Measurements from ENCODE around the gene TRPM1. TPM values are rescaled to one million over a fixed set of nuclear protein-coding genes. Genes with fewer than 3 reads are reported as not detected.

Gene TRPM1
- total RNA-seq, 4 donors from 2014 or later = not detected

- Histone ChIP-seq H3K9me3 (peaks cover 0 to 7% (median 0%) of the 10 kb centered on the region in 4 donors), H3K4me3 (no peak overlapping the region), H3K36me3 (no peaks in the 10 kb centered on the region), H3K27ac (no peak overlapping the region), H3K4me1 (no peaks in the 10 kb centered on the region), H3K27me3 (no peaks in the 10 kb centered on the region)
- TF ChIP-seq CTCF (IDR thresholded peaks at IDR 0.05) (no peak), POLR2A (IDR thresholded peaks at IDR 0.05) (no peak)
- DNase-seq = no peak
Observed at GRCh38 chr15:31111091-31111647, 9.6 kb upstream of the TRPM1 start.

DNA sequence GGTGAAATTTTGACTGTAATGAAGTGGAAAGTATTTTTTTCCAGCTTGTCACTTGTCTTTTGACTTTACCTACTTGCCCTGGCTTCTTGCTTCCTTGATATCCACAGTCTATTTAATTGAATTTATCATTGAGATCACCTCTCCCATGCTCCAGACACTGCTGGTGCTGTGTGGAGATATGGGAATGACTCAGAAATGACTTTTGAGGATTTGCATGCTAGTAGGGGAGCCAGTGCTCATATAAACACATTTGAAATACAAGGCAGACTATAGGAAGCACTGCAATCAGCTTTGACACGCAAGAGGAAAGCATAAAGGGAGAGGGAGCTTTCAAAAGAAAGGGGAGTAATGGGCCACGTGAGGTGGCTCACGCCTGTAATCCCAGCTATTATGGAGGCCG, 7.3 kb upstream of the TRPM1 start:
- Histone ChIP-seq H3K9me3 (no peaks in the 10 kb centered on the region), H3K36me3 (no peaks in the 10 kb centered on the region), H3K27me3 (no peaks in the 10 kb centered on the region), H3K4me3 (no peak overlapping the region), H3K27ac (no peak overlapping the region), H3K4me1 (no peaks in the 10 kb centered on the region)
- no peak for DNase-seq
- TF ChIP-seq POLR2A (IDR thresholded peaks at IDR 0.05) (no peak), CTCF (IDR thresholded peaks at IDR 0.05) (no peak)

GRCh38 chr15:31106495-31107300, 5.2 kb upstream of the TRPM1 start:
- Histone ChIP-seq H3K9me3 (no peaks in the 10 kb centered on the region), H3K4me1 (no peaks in the 10 kb centered on the region), H3K27me3 (no peaks in the 10 kb centered on the region), H3K27ac (no peak overlapping the region), H3K36me3 (no peaks in the 10 kb centered on the region), H3K4me3 (no peak overlapping the region)
- DNase-seq = no peak
- TF ChIP-seq CTCF (IDR thresholded peaks at IDR 0.05) = no peak
- no peak for TF ChIP-seq POLR2A (IDR thresholded peaks at IDR 0.05)

- TF ChIP-seq CTCF (IDR thresholded peaks at IDR 0.05) (no peak), POLR2A (IDR thresholded peaks at IDR 0.05) (no peak)
- no peak overlapping the region for H3K27ac ChIP-seq
- H3K36me3 ChIP-seq = no peaks in the 10 kb centered on the region
- H3K4me1 ChIP-seq = no peaks in the 10 kb centered on the region
- no peak for DNase-seq
- no peaks in the 10 kb centered on the region for H3K27me3 ChIP-seq
- no peaks in the 10 kb centered on the region for H3K9me3 ChIP-seq
- no peak overlapping the region for H3K4me3 ChIP-seq
Observed at GRCh38 chr15:31104003-31104402, 2.5 kb upstream of the TRPM1 start.

DNA sequence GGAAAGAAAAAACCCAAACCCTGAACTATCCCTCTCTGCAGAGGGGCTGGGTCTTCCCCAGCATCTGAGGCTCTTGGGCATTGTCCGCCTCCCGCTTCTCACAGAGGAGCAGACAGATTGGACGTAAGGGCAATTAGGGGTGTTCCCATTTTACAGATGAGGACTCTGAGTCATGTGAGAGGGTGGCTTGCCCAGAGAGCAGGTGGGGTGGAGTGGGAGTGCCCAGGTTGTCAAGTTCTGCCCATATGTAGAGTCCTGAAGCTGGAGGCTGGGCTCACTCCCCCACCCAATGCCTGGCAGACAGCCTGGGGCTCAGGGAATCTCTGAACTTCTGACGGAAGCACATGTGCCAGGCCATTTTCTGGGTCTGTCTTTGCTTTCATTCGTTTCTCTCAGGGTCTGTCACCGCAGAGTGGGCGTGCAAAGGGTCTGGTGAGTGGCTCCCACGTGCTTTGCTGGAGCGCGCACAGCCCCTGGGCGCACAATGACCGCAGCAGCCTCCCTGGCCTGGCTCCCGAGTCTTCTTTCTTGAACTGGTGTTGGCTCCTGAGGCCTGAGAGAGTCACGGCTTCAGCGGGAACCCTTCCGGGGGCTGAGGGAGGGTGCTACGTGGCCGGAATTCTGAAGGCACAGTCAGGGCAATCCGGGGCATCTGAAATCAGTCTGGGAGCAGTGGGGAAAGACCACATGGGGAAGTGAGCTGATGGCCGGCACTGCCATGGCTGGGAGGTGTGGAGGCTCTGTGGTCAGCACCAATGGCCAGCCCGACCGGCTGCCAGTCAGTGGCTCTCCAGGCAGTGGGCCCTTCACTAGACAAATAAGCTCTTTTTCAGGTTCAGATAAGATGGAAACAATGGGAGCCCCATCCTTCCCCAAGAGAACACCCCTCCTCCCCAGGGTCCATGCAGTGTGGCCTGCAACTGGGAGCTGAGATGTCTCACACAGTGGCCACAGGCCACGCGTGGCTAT, 1.1 kb upstream of the TRPM1 start:
- H3K36me3 ChIP-seq = no peaks in the 10 kb centered on the region
- H3K9me3 ChIP-seq = no peaks in the 10 kb centered on the region
- TF ChIP-seq CTCF (IDR thresholded peaks at IDR 0.05) (no peak), POLR2A (IDR thresholded peaks at IDR 0.05) (no peak)
- no peaks in the 10 kb centered on the region for H3K27me3 ChIP-seq
- DNase-seq = no peak
- H3K4me1 ChIP-seq = no peaks in the 10 kb centered on the region
- no peak overlapping the region for H3K4me3 ChIP-seq
- no peak overlapping the region for H3K27ac ChIP-seq
